Breast epithelium (tissue), 3 donors: ENCODE results near the gene MT1HL1.

Source experiments
- CTCF ChIP-seq, 3 donors: fragments of 450-650 bp; IDR thresholded peaks; one replicate each; pipeline ENCODE4 v1.5.1; 2016 to 2017; ENCODE audit warnings: antibody characterized with exemption in 3 of 3, mild to moderate bottlenecking in 3 of 3, moderate library complexity in 3 of 3
- POLR2A ChIP-seq: fragments of 450-650 bp; IDR thresholded peaks from one replicate; pipeline ENCODE4 v1.6.1; 2016; ENCODE audit warnings: antibody characterized with exemption, mild to moderate bottlenecking, moderate library complexity
- POLR2AphosphoS5 ChIP-seq, 3 donors: sonication (generic); formaldehyde crosslinking; IDR thresholded peaks; one replicate each; pipeline ENCODE4 v1.6.1; 2017; ENCODE audit warnings: antibody characterized with exemption in 3 of 3

GRCh38 chr1:237025358-237026074 is 21.3 kb upstream of the MT1HL1 start:
- TF ChIP-seq POLR2A, result no peak
- TF ChIP-seq CTCF (IDR thresholded peaks at IDR 0.05), result no peak
- TF ChIP-seq POLR2AphosphoS5 (IDR thresholded peaks at IDR 0.05), result no peak
